Endothelial cell of umbilical vein (primary cell): ENCODE data around the gene BIRC3. TPM values are rescaled to one million over a fixed set of nuclear protein-coding genes. Genes with fewer than 3 reads are reported as not detected.

ENCODE experiments used
- BruUV-seq: library from RNA; stranded (reverse); fragments of 400-500 nt; replicated peaks from 2 replicates; lab custom pipeline; 2021; lab: Mats Ljungman, UMichigan
- CTCF ChIA-PET: fragments of 300-600, 350-600 bp; sonication (Branson Sonifier 250); formaldehyde crosslinking; loops from one replicate; lab custom pipeline; 2021; ENCODE audit warnings: antibody characterized with exemption, inconsistent platforms; lab: Charles Lee
- POLR2A ChIA-PET: fragments of 300-600, 350-600 bp; sonication (Branson Sonifier 250); formaldehyde crosslinking; loops from one replicate; lab custom pipeline; 2021; ENCODE audit warnings: antibody characterized with exemption, inconsistent platforms; lab: Charles Lee
- DNase-seq: peaks from one replicate; pipeline ENCODE4 v3.0.0-alpha.2; 2011; ENCODE audit warnings: low read depth, low spot score
- FAIRE-seq: peaks from 2 replicates; lab custom pipeline; 2011; peaks lifted over from hg19 to GRCh38; lab: Jason Lieb, UNC
- H2AFZ ChIP-seq: 2 replicates; pipeline ENCODE4 v1.6.0; 2012; ENCODE audit warnings: low read depth, low read length, control low read depth, inconsistent platforms
- H3K27ac ChIP-seq: 2 replicates; pipeline ENCODE4 v1.5.1; 2011; ENCODE audit warnings: low read depth, mild to moderate bottlenecking, control low read depth, low read length, moderate library complexity; ENCODE audit not compliant: insufficient read depth
- H3K27me3 ChIP-seq, 2 experiments: 2 replicates each; pipeline versions ENCODE4 v1.6.0 to v1.6.1; 2011; ENCODE audit warnings: low read length in 2 of 2, mixed read lengths in 1 of 2; ENCODE audit not compliant: control insufficient read depth in 2 of 2, insufficient read depth in 2 of 2
- H3K36me3 ChIP-seq, 2 experiments: 2 replicates in 1 of 2; 3 replicates in 1 of 2; pipeline ENCODE4 v1.5.1; 2011; ENCODE audit warnings: low read length in 2 of 2, mild to moderate bottlenecking in 1 of 2, moderate library complexity in 1 of 2; ENCODE audit not compliant: control insufficient read depth in 2 of 2, insufficient read depth in 2 of 2; ENCODE audit errors: extremely low read depth in 1 of 2
- H3K4me1 ChIP-seq: 3 replicates; pipeline ENCODE4 v1.5.1; 2011; ENCODE audit warnings: mild to moderate bottlenecking, low read length; ENCODE audit not compliant: control insufficient read depth, insufficient read depth; ENCODE audit errors: extremely low read depth
- H3K4me2 ChIP-seq: 2 replicates; pipeline ENCODE4 v1.6.1; 2011; ENCODE audit warnings: low read length, control low read depth, mixed read lengths; ENCODE audit not compliant: insufficient read depth
- H3K4me3 ChIP-seq, 3 experiments: fragments of 200-600 bp in 1 of 3; sonication (generic), shearing (Covaris generic) in 1 of 3; replicated peaks in 1 of 3; 2 replicates each; pipeline ENCODE4 v1.5.1; 2011 to 2016; ENCODE audit warnings: control low read depth in 3 of 3, low read length in 3 of 3, mild to moderate bottlenecking in 2 of 3, inconsistent platforms in 1 of 3, low read depth in 1 of 3, moderate library complexity in 1 of 3; ENCODE audit not compliant: insufficient read depth in 1 of 3
- H3K79me2 ChIP-seq: 2 replicates; pipeline ENCODE4 v1.6.0; 2012; ENCODE audit warnings: low read length, inconsistent platforms; ENCODE audit not compliant: control insufficient read depth, insufficient read depth
- H3K9ac ChIP-seq: replicated peaks from 2 replicates; pipeline ENCODE3; 2011; ENCODE audit warnings: low read length, control low read depth; ENCODE audit not compliant: insufficient read depth; ENCODE audit errors: extremely low read depth
- H3K9me1 ChIP-seq: replicated peaks from 3 replicates; pipeline ENCODE4 v1.6.0; 2011; ENCODE audit warnings: mild to moderate bottlenecking, low read length; ENCODE audit not compliant: control insufficient read depth, insufficient read depth; ENCODE audit errors: extremely low read depth
- H3K9me3 ChIP-seq: replicated peaks from 2 replicates; pipeline ENCODE4 v1.5.1; 2012; ENCODE audit warnings: low read length, inconsistent platforms; ENCODE audit not compliant: control insufficient read depth, insufficient read depth
- H4K20me1 ChIP-seq: replicated peaks from 2 replicates; pipeline ENCODE3; 2011; ENCODE audit warnings: mild to moderate bottlenecking, low read length; ENCODE audit not compliant: control insufficient read depth, insufficient read depth; ENCODE audit errors: extremely low read depth
- FOS ChIP-seq: IDR thresholded peaks from 2 replicates; pipeline ENCODE4 v1.6.1; 2011; ENCODE audit warnings: mild to moderate bottlenecking, low read length, moderate library complexity, borderline replicate concordance; ENCODE audit not compliant: insufficient read depth
- GATA2 ChIP-seq: IDR thresholded peaks from 2 replicates; pipeline ENCODE4 v1.7.0; 2011; ENCODE audit warnings: low read depth, mild to moderate bottlenecking, moderate library complexity, mixed read lengths, low read length; ENCODE audit not compliant: insufficient read length, insufficient read depth
- dilution Hi-C: fragments of 300-500 bp; cut with MboI; formaldehyde crosslinking; loops from one replicate; pipeline ENCODE4 v1.15.0; 2019; ENCODE audit warnings: low sequenced_read_pairs; ENCODE audit not compliant: extremely low pct_ligation_motif_present
- intact Hi-C: fragments of 100-400 bp; cut with micrococcal nuclease; formaldehyde crosslinking; loops from one replicate; pipeline ENCODE4 v1.10.0; 2022
- polyA plus RNA-seq, 4 experiments: library from polyadenylated mRNA; depleted of rRNA in 3 of 4; stranded (reverse) in 3 of 4; unstranded in 1 of 4; fragments of >200 nt; gene quantifications; 2 replicates each; pipeline versions ENCODE4 v1.2.1 to v1.2.3, GENCODE V29; 2011 to 2012; ENCODE audit warnings: missing spikeins in 1 of 4
- total RNA-seq: library from RNA; stranded (reverse); gene quantifications from 2 replicates; pipeline ENCODE4 v1.2.3, GENCODE V29; 2021
- TF ChIP-seq, protein P1 (sequence below), 2 donors: IDR thresholded peaks; 1 replicate in 1 of 2; 2 replicates in 1 of 2; pipeline ENCODE4 v1.5.1; 2011; ENCODE audit warnings: low read length in 2 of 2, mild to moderate bottlenecking in 2 of 2, moderate library complexity in 2 of 2, control low read depth in 1 of 2, inconsistent platforms in 1 of 2, low read depth in 1 of 2; ENCODE audit not compliant: insufficient read depth in 1 of 2; ENCODE audit errors: extremely low read depth in 1 of 2

Gene BIRC3
- total and polyA plus RNA-seq, 2 donors (not counting 3 experiments of a cell fraction or from before 2014, with no cell fraction given), result 0.28 to 1.4 TPM

DNA sequence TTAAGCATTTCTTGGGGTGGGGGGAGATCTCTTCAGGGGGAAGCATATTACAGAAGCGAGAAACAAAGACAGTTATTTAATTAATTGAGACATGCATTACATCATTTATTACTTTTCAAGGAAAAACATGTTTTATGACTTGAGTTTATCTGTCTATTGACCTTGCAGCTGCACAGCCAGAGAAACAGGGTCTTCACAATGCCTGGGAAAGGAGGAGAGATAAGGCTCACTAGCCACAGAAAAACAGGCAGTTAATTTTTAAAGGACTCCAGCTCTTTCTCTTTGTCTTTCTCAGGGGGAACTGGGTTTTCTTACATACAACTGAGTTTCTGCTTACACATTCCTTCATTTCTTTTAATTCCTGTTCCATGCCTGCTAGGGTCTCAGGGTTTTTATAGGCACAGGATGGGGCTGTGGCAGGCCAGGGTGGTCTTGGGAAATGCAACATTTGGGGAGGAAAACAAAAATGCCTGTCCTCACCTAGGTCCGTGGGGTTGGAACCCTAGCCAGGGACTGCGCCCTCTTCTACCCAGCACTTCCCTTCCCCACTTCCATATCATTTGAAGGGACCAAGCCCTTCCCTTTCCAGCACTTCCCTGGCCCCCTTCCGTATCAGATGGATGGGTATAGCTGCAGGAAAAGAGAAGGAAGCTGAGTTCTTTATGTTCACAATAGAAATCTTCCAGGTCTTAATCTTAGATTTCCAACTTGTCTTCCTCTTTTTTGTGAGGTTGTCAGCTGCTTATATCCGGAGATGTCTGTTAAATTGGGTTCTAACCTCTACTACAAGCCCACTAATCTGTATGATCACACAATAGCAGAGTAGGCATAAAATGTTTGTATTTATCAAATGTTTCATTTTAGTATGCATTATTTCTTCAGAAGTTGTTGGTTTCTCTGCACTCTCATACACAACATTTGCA lies 68.1 kb downstream of the BIRC3 start:
- CTCF ChIA-PET, result interaction anchor here (0.9 to 1.6 kb wide), 7 partner anchors 8 to 281 kb away, joined by 3 to 4 read pairs (median 3); no protein-coding TSS in a partner anchor

More for the DNA sequence above, 68.1 kb downstream of the BIRC3 start:
- peak overlapping the region; percentile 40 for H3K27ac ChIP-seq
- H3K9ac ChIP-seq, result no peak overlapping the region
- peak; percentile 34 for DNase-seq
- H3K9me1 ChIP-seq, result no peaks in the 10 kb centered on the region
- H3K36me3 ChIP-seq, result peaks cover 8% of the 10 kb centered on the region in 2 experiments
- no peak overlapping the region for H2AFZ ChIP-seq
- peaks cover 1% of the 10 kb centered on the region for H3K79me2 ChIP-seq
- no TSS peak for BruUV-seq
- dilution Hi-C loops (no loop called here), intact Hi-C loops (loop anchor here (2.0 kb wide), 1 partner anchor 39 kb away; the partner anchor contains the start of gene BIRC2)
- FAIRE-seq, result peak; percentile 59
- H3K4me1 ChIP-seq, result peaks cover 41% of the 10 kb centered on the region
- TF ChIP-seq, protein P1, sequence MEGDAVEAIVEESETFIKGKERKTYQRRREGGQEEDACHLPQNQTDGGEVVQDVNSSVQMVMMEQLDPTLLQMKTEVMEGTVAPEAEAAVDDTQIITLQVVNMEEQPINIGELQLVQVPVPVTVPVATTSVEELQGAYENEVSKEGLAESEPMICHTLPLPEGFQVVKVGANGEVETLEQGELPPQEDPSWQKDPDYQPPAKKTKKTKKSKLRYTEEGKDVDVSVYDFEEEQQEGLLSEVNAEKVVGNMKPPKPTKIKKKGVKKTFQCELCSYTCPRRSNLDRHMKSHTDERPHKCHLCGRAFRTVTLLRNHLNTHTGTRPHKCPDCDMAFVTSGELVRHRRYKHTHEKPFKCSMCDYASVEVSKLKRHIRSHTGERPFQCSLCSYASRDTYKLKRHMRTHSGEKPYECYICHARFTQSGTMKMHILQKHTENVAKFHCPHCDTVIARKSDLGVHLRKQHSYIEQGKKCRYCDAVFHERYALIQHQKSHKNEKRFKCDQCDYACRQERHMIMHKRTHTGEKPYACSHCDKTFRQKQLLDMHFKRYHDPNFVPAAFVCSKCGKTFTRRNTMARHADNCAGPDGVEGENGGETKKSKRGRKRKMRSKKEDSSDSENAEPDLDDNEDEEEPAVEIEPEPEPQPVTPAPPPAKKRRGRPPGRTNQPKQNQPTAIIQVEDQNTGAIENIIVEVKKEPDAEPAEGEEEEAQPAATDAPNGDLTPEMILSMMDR (IDR thresholded peaks at IDR 0.05; ENCODE audit: extremely low read depth in 1 of 2, insufficient read depth in 1 of 2, low read depth in 1 of 2, low read length in 2 of 2), result no peak
- TF ChIP-seq GATA2, result no peak
- no peak for TF ChIP-seq FOS
- no peak overlapping the region for H3K4me2 ChIP-seq
- POLR2A ChIA-PET, result no interaction called here
- H3K27me3 ChIP-seq, result no peaks in the 10 kb centered on the region
- no peak overlapping the region for H3K4me3 ChIP-seq
- no peaks in the 10 kb centered on the region for H4K20me1 ChIP-seq
- H3K9me3 ChIP-seq, result no peaks in the 10 kb centered on the region
